Activated T-cell treated with anti-CD3 and anti-CD28 coated beads, Interleukin-2, amount 50 U/mL, for 4 hours (primary cell): ENCODE measurements around the gene ISY1. TPM values are rescaled to one million over a fixed set of nuclear protein-coding genes. Genes with fewer than 3 reads are reported as not detected.
A peak's percentile ranks its signal among the peaks of the same experiment; 100 is the strongest.
"Not testable (repeated sequence)": the region's sequence is repeated elsewhere in the genome, so short reads cannot be mapped to it uniquely, and the experiment has no call there.

Experiments
- ATAC-seq, 2 donors: fragments of 200-7000 bp; cut with Tn5 transposase; one replicate each; pipeline ENCODE4 v1.10.0; 2021
- DNase-seq: peaks from one replicate; pipeline ENCODE4 v3.0.0-alpha.2; 2020
- H3K27me3 Mint-ChIP-seq: one replicate; pipeline ENCODE4 v1.8.0; 2021; ENCODE audit warnings: low read depth, mixed read lengths
- H3K36me3 Mint-ChIP-seq: one replicate; pipeline ENCODE4 v1.8.0; 2022; ENCODE audit warnings: mixed read lengths; ENCODE audit not compliant: insufficient read depth
- H3K4me1 Mint-ChIP-seq: one replicate; pipeline ENCODE4 v1.8.0; 2021; ENCODE audit warnings: low read depth, mixed read lengths
- H3K4me3 Mint-ChIP-seq: one replicate; pipeline ENCODE4 v1.8.0; 2021; ENCODE audit warnings: mild to moderate bottlenecking, moderate library complexity, mixed read lengths
- H3K9me3 Mint-ChIP-seq: one replicate; pipeline ENCODE4 v1.8.0; 2021; ENCODE audit warnings: mixed read lengths
- total RNA-seq, 3 donors: library from RNA; stranded (reverse); gene quantifications; one replicate each; pipeline ENCODE4 v1.2.1, GENCODE V29; 2021

The ISY1 gene
- total RNA-seq, 3 donors from 2014 or later, result 93.1 to 101 (median 93.9) TPM

DNA sequence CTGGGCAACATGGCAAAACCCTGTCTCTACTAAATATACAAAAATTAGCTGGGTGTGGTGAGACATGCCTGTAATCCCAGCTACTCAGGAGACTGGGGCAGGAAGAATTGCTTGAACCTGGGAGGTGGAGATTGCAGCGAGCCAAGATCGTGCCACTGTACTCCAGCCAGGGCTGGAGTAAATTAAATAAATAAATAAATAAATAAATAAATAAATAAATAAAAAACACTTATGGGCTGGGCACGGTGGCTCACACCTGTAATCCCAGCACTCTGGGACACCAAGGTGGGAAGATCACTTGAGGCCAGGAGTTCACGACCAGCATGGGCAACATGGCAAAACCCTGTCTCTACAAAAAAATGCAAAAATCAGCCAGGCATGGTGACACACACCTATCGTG lies 19.9 kb downstream of the ISY1 start:
- not testable (repeated sequence) for H3K4me3 Mint-ChIP-seq, H3K4me1 Mint-ChIP-seq, H3K27me3 Mint-ChIP-seq, ATAC-seq, DNase-seq, H3K9me3 Mint-ChIP-seq
- peaks cover 12% of the 10 kb centered on the region for H3K36me3 Mint-ChIP-seq

DNA sequence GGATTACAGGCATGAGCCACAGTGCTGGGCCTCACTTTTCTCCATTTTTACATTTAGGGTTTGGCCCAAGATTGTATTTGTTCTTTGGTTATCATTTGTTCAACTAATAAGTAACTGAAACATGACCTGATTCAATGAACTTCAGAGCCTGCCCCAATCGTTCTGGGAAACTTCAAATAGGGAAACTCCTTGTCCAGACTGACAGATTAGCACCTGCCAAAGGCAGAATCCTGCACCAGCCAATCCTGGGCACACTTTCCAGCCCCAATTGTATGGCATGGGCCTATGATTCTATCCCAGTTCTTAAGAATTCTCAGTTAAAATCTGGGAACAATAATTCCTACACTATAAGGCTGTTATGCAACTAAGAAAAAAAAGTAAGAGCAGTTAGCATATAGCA lies 21.0 kb downstream of the ISY1 start:
- peaks cover 6% of the 10 kb centered on the region for H3K36me3 Mint-ChIP-seq

DNA sequence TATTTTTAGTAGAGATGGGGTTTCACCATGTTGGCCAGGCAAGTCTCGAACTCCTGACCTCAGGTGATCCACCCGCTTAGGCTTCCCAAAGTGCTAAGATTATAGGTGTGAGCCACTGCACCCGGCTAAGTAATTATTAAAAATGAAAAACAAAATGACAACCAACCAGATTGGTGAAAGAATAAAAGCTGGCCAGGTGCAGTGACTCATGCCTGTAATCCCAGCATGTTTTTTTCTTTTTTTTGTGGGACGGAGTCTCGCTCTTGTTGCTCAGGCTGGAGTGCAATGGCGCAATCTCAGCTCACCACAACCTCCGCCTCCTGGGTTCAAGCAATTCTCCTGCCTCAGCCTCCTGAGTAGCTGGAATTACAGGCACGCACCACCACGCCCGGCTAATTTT lies 24.6 kb downstream of the ISY1 start:
- Mint-ChIP-seq H3K4me1 (peaks cover 13% of the 10 kb centered on the region), H3K36me3 (peaks cover 24% of the 10 kb centered on the region)
- not testable (repeated sequence) for ATAC-seq, DNase-seq, H3K9me3 Mint-ChIP-seq, H3K27me3 Mint-ChIP-seq, H3K4me3 Mint-ChIP-seq

More for the DNA sequence above, 21.0 kb downstream of the ISY1 start:
- no peaks in the 10 kb centered on the region for H3K27me3 Mint-ChIP-seq
- DNase-seq, result no peak
- no peak overlapping the region for H3K4me3 Mint-ChIP-seq
- no peak for ATAC-seq
- no peaks in the 10 kb centered on the region for H3K4me1 Mint-ChIP-seq
- no peaks in the 10 kb centered on the region for H3K9me3 Mint-ChIP-seq

DNA sequence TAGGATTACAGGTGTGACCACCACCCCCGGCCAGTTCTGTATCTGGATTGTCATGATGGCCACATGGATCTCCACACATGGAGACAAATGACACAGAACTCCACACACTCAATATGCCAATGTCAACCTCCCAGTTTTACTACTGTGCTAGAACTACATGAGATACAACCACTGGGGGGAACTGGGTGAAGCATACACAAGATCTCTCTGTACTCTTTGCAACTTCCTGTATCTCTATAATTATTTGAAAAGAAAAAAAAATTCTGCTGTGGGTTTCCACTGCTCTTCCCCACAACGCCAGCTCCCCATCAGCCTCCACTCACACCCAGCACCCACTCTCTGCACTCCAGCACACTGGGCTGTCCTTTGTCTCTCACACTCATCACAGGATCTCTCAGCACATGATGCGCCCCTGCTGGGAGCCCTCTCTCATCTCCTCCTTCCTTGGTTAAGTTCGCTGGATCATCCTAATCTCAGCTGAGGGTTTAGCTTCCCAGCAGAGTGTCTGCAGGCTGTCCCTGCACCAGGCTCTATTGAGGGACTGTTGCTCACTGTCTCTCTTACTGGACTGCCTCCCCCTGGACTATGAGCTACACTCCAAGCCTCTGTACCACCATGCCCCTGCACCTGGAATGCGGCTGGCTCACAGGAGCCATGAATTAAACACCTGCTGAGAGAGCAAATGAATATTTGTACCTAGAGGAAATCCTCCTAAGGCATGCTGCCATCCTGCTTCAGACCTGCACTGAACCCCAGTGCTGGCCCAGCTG lies 28.6 kb downstream of the ISY1 start:
- H3K4me1 Mint-ChIP-seq, result peaks cover 13% of the 10 kb centered on the region
- no peaks in the 10 kb centered on the region for H3K9me3 Mint-ChIP-seq
- peaks cover 33% of the 10 kb centered on the region for H3K36me3 Mint-ChIP-seq
- H3K4me3 Mint-ChIP-seq, result no peak overlapping the region
- ATAC-seq (no peak), DNase-seq (no peak)
- no peaks in the 10 kb centered on the region for H3K27me3 Mint-ChIP-seq

DNA sequence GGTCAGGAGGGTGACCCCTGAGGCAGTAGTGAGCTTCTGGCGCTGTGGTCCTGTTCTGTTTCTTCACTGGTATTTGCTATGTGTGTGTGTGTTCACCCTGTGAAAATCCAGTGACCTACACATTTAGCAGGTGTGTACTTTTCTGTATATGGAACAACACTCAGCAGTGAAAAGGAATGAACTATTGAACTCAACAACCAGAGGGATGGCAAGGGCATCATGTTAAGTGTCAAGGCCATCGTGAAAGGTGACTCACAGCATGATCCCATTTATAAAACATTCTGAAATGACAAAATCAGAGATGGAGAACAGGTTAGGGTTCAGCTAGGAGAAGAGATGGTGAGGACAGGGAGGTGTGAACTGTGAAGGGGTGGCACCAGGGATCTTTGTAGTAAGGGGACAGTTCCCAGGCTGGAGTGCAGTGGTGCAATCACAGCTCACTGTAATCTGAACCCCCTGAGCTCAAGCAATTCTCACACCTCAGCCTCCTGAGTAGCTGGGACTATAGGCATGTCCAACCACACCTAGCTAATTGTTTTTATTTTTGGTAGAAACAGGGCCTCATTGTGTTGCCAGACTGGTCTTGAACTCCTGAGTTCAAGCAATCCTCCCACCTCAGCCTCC lies 29.3 kb downstream of the ISY1 start:
- no peaks in the 10 kb centered on the region for H3K9me3 Mint-ChIP-seq
- ATAC-seq (no peak), DNase-seq (no peak)
- peaks cover 13% of the 10 kb centered on the region for H3K4me1 Mint-ChIP-seq
- H3K27me3 Mint-ChIP-seq, result no peaks in the 10 kb centered on the region
- H3K4me3 Mint-ChIP-seq, result no peak overlapping the region
- peaks cover 36% of the 10 kb centered on the region for H3K36me3 Mint-ChIP-seq

DNA sequence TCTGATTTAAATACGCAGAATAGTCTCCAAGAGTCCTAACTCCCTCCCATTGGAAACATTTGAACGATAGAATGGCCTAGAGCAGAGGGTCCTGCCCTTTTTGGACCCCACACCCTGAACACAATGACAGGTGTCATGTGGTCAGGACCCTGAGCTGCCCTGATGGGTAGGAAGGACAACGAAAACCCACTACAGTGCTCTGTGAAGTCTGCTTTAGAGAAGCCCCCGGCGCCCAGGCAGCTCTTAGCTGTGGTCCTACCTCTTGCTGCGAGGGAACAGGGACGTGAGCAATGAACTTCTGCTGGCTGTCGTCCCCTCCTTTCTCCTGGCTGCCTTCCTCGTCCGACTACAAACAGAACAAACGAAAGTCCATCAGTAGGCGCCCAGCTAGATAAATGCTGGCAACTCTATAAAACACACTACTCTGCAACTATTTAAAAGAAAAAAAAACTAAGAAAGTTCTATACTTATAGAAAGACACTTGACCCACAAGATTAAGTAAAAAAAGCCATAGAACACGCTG lies 30.5 kb downstream of the ISY1 start:
- DNase-seq, result no peak
- peaks cover 13% of the 10 kb centered on the region for H3K4me1 Mint-ChIP-seq
- H3K4me3 Mint-ChIP-seq, result no peak overlapping the region
- no peaks in the 10 kb centered on the region for H3K27me3 Mint-ChIP-seq
- ATAC-seq, result no peak
- peaks cover 36% of the 10 kb centered on the region for H3K36me3 Mint-ChIP-seq
- H3K9me3 Mint-ChIP-seq, result no peaks in the 10 kb centered on the region

DNA sequence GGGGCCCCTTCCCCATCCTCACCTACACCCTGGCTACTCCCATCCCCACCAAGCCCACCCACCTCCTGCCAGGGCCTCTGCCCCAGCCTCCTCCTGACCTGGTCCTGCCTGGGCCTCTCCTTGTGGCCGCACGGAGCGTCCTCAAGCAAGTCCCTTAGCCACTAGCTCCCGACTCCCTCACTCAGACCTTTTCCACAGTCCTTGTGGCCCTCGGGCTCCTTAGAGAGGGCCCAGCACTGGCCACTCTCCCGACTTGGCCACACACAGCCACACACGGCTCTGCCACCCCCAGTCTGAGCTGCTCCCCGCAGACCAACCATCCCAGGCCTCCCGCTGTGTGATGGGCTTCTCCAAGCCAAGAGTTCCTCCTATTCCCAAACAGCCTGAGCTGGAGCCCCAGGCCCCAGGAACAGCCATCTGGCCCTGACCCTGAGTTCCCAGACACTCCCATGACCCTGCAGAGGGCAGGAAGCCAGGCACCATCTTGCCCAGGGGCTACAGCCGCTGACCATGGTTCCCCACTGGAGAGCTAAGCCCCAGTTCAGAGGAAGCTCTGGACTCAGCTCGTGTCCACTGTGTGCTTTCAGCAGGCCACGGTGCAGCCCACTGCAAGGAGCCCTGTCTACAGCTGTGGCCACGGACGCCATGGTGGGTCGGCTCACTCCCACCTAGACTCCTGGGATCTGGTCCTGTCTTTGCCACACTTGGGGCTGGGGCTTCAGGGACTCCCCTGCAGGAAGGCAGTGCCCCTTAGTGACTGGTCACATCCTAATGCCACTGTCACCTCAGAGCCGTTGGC lies 32.3 kb downstream of the ISY1 start:
- Mint-ChIP-seq H3K4me1 (peaks cover 13% of the 10 kb centered on the region), H3K9me3 (no peaks in the 10 kb centered on the region), H3K36me3 (peaks cover 28% of the 10 kb centered on the region), H3K4me3 (no peak overlapping the region), H3K27me3 (no peaks in the 10 kb centered on the region)
- DNase-seq, result no peak
- ATAC-seq, result no peak

DNA sequence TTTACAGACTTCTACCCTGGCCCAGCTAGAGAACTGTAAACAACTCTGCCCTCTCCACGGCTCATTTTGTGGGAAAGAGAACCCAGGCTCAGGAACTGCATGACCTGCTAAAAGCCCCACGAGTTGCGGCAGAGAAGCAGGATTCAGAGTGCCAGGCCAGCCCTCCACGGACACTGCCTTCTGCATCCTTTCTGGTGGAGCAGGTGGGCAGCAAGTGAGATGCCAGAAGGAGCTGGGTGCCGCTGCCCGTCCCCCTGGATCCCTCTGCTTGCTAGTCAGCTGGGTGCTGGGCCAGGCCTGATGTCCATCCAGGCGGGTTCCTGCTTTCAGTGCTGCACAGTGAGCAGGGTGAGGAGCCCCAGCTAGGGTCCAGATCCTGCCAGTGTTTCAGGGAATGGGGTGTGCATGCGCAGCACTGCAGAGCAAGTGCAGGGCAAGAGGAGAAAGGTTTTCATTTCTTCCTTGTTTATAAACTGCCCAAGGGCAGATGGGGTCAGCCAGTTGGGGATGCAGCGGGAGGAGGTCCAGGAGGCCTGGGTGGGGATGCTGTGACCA lies 34.1 kb downstream of the ISY1 start:
- Mint-ChIP-seq H3K4me1 (peaks cover 12% of the 10 kb centered on the region), H3K36me3 (peaks cover 17% of the 10 kb centered on the region), H3K4me3 (no peak overlapping the region), H3K9me3 (no peaks in the 10 kb centered on the region), H3K27me3 (no peaks in the 10 kb centered on the region)
- no peak for ATAC-seq
- DNase-seq, result no peak

DNA sequence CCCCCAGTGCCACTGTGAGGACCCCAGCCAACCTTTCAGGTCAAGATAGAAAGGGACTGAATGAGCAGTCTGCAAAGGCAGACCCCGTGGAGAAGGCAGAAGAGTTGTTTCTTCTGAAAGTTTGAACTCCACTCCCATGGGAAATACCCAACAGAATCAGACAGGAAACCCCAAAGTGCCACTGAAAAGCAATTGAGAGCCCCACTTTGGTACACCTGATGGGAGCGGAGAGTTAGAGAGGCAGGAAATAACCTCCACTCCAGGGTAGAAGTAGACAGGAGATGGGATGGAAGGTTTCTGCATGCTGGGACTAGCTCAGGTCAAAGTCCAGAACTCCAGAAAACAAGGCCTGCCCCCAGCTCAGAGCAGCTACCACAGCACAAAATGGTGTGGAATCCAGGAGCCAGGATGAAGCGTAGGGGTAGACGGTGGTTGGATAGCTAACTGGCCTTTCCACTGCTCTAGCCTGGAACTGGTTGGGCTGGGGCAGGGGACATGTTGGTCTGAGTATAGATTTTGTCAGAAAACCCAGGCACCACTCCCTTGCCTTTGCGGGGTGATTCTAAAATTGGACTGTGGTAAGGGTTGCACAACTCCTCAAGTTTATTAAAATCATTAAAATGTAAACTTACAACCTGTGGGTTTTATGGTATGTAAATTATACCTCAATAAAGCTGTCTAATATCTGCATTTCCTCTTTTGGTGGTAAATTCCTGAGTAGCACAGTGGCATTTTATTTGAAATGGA lies 37.4 kb downstream of the ISY1 start:
- Mint-ChIP-seq H3K9me3 (no peaks in the 10 kb centered on the region), H3K27me3 (no peaks in the 10 kb centered on the region), H3K36me3 (peaks cover 5% of the 10 kb centered on the region), H3K4me3 (no peak overlapping the region), H3K4me1 (peaks cover 30% of the 10 kb centered on the region)
- ATAC-seq (no peak), DNase-seq (no peak)

DNA sequence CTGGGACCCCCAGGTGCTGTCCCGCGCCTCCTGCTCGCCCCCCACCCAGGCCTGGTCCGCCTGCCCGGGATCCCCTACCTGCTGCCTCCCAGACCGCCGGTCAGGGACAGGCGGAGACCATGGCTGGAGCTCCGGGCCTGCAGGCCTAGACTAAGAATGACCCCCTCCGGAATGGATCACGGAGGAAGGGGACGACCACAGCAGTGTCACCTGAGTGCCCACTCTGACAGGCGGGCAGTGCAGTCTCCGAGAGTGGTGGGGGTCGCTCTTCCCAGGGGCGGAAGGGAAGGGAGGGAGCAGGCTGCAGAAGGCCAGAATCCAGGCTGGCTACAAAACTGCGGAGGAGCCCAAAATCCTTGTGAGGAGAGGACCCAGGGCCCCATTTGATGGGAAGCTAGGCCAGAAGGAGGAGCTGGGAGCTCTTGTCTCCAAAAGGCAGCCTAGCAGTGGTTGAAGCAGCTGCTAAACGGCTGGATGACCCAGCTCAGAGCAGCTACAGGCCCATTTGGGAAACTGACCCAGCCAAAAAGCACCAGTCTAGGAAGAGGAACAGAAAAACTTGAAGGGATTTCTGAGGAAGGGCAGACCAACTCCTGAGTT lies 38.4 kb downstream of the ISY1 start:
- Mint-ChIP-seq H3K4me1 (peaks cover 40% of the 10 kb centered on the region), H3K9me3 (no peaks in the 10 kb centered on the region), H3K27me3 (no peaks in the 10 kb centered on the region), H3K4me3 (peak overlapping the region; percentile 73), H3K36me3 (peaks cover 10% of the 10 kb centered on the region)
- DNase-seq (no peak), ATAC-seq (no peak)

DNA sequence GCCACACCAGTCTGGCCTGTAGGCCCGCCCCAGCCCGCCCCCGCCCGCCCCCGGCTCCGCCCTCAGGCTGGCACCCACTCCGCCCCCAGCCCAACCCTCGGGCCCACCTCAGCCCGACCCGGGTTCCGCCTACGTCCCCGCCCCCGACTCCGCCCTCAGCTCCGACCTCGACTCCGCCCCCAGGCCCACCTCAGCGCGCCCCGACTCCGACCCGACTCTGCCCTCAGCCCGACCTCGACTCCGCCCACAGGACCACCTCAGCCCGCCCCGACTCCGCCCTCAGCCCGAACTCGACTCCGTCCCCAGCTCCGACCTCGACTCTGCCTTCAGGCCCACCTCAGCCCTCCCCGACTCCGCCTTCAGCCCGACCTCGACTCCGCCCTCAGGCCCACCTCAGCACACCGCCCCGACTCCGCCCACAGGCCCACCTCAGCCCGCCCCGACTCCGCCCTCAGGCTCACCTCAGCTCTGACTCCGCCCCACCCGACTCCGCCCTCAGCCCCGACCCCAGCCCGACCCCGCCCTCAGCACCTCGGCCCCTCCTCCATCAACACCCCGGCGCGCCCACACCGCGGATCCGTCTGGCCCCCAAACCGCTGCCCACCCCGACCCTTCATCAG lies 39.0 kb downstream of the ISY1 start, which contains the start of gene RAB43:
Gene RAB43, minus strand, starts transcription at position 13 of the 620 bp plus-strand sequence. CDS start 315 bp downstream, outside the sequence.
- Mint-ChIP-seq H3K4me3 (peak within 1 kb of the TSS; percentile 90), H3K4me1 (peaks cover 46% of the 10 kb centered on the region), H3K9me3 (no peaks in the 10 kb centered on the region), H3K36me3 (peaks cover 8% of the 10 kb centered on the region), H3K27me3 (no peaks in the 10 kb centered on the region)
- ATAC-seq (peak; percentile 39 to 42), DNase-seq (peak; percentile 87)

DNA sequence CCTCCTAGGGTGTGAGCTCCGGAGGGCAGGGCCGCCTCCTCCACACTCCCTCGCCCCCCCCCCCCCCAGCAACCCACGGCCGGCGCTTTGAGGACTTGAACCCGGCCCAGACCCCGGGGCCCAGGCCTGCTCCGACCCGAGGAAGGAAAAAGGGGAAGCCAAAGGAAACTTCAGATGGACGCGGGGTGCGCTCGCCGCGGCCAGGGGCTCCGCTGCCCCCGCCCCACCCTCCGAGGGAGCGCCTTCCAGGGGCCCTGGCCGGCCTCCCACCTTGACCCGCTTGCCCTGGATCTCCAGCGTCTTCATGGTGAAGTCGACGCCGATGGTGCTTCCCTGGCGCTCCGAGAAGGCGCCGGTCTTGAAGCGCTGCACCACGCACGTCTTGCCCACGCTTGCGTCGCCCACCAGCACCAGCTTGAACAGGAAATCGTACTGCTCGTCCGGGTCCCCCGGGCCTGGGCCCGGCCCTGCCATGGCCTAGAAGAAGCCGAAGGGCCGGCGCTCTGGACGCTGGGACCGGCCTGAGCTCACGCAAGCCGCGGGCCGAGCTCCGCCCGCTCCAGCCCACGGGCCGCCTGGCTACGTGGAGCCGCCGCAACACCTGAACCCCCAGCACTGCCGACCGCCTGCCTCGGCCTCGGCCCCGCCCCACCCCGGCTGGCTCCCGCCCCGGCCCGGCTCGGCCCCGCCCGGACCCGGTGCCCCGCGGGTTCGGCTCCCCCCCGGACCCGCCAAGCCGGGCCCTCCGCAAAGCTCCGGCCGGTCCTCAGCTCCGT lies 39.7 kb downstream of the ISY1 start:
- ATAC-seq (peak; percentile 39 to 40), DNase-seq (peak; percentile 48)
- Mint-ChIP-seq H3K36me3 (peaks cover 8% of the 10 kb centered on the region), H3K27me3 (no peaks in the 10 kb centered on the region), H3K4me3 (peak overlapping the region; percentile 90), H3K9me3 (no peaks in the 10 kb centered on the region), H3K4me1 (peaks cover 52% of the 10 kb centered on the region)
